Breast epithelium (tissue), 4 donors: ENCODE results near the gene TMEM43. TPM values are rescaled to one million over a fixed set of nuclear protein-coding genes. Genes with fewer than 3 reads are reported as not detected.

Source experiments
- DNase-seq, 2 donors: peaks; one replicate each; pipeline ENCODE4 v3.0.0-alpha.2; 2019; ENCODE audit warnings: low spot score in 2 of 2
- H3K27ac ChIP-seq, 2 donors: fragments of 200-600 bp; sonication (generic) in 1 of 2; one replicate each; pipeline ENCODE4 v1.5.1; 2016 to 2019; ENCODE audit warnings: mild to moderate bottlenecking in 1 of 2
- H3K27me3 ChIP-seq, 2 donors: fragments of 200-600 bp; sonication (generic) in 1 of 2; one replicate each; pipeline versions ENCODE4 v1.5.1 to v1.6.0; 2017 to 2019; ENCODE audit warnings: control low read depth in 1 of 2, mild to moderate bottlenecking in 1 of 2
- H3K36me3 ChIP-seq: fragments of 200-600 bp; one replicate; pipeline ENCODE4 v1.5.1; 2019
- H3K4me1 ChIP-seq, 2 donors: fragments of 200-600 bp; sonication (generic); one replicate each; pipeline ENCODE4 v1.5.1; 2016 to 2019; ENCODE audit warnings: control low read depth in 1 of 2
- H3K4me3 ChIP-seq, 3 donors: fragments of 200-600 bp; sonication (generic); 1 replicate in 2 of 3; 2 replicates in 1 of 3; pipeline ENCODE4 v1.5.1; 2016 to 2019; ENCODE audit warnings: mild to moderate bottlenecking in 3 of 3, moderate library complexity in 2 of 3
- H3K9me3 ChIP-seq, 2 donors: fragments of 200-600 bp; sonication (generic) in 1 of 2; one replicate each; pipeline ENCODE4 v1.5.1; 2016 to 2019; ENCODE audit warnings: control low read depth in 1 of 2
- POLR2A ChIP-seq: fragments of 450-650 bp; IDR thresholded peaks from one replicate; pipeline ENCODE4 v1.6.1; 2016; ENCODE audit warnings: antibody characterized with exemption, mild to moderate bottlenecking, moderate library complexity
- POLR2AphosphoS5 ChIP-seq, 3 donors: sonication (generic); formaldehyde crosslinking; IDR thresholded peaks; one replicate each; pipeline ENCODE4 v1.6.1; 2017; ENCODE audit warnings: antibody characterized with exemption in 3 of 3
- intact Hi-C: fragments of 100-400 bp; cut with DNase I; formaldehyde crosslinking; loops from one replicate; pipeline ENCODE4 v1.15.1; 2023; ENCODE audit warnings: low total_unique reads
- total RNA-seq, 3 donors: library from RNA; depleted of rRNA; stranded (reverse); fragments of >200 nt; gene quantifications; one replicate each; pipeline ENCODE4 v1.1.0, GENCODE V29; 2016
- TF ChIP-seq, protein P1 (sequence below), 3 donors: fragments of 450-650 bp; IDR thresholded peaks; one replicate each; pipeline ENCODE4 v1.5.1; 2016 to 2017; ENCODE audit warnings: antibody characterized with exemption in 3 of 3, mild to moderate bottlenecking in 3 of 3, moderate library complexity in 3 of 3

The TMEM43 gene
- total RNA-seq, 3 donors from 2014 or later: 90.5 to 170 (median 93.4) TPM

DNA sequence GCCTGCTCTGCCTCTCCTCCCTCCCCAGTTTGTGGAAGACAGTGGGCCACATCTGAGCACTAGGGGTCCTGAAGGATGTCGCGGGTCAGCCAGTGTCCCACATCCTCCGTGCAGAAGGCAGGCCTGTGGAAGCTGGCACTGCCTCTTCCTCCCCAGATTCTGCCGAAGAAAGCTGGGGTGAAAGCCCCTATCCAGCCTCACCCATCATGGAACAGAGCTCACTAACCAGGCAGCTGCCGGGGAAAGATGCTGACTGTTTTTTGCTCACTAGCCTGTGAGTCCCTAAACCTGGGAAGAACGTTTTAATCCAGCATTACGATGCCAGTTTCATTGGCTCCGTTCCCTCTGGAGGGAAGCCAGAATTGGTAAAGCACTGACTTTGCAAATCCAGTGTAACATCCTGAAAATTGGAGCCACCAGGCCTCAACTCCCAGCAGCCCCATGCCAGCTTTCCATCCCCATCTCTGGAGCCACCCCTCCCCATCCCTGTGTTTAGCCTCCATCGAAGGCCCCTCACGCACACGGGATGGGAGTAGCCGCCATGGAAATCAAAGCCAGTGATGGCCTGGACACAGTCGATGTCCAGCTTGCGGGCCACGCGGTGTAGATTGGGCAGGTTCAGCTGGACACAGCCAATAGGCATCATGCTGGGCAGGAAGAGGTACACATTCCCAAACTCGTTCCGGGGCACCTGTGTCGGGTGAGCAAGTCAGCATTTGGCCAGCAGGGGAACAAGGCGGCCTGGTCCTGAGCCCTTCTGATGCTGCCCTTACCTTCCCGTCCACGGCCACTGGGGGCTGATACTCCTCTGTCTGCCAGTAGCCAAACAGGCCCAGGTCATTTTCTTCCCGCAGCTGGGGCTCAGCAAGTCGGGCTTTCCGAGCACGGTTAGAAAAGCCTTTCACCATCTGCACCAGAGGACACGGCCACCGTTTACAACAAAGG lies 23.5 kb downstream of the TMEM43 start:
- Histone ChIP-seq H3K4me1 (peaks cover 15 to 16% of the 10 kb centered on the region in 2 donors), H3K27me3 (no peaks in the 10 kb centered on the region), H3K36me3 (no peaks in the 10 kb centered on the region), H3K9me3 (no peaks in the 10 kb centered on the region), H3K27ac (peak overlapping the region; percentile 36 to 42), H3K4me3 (no peak overlapping the region)
- intact Hi-C loops: no loop called here
- DNase-seq: no peak
- no peak for TF ChIP-seq POLR2AphosphoS5 (IDR thresholded peaks at IDR 0.05)

DNA sequence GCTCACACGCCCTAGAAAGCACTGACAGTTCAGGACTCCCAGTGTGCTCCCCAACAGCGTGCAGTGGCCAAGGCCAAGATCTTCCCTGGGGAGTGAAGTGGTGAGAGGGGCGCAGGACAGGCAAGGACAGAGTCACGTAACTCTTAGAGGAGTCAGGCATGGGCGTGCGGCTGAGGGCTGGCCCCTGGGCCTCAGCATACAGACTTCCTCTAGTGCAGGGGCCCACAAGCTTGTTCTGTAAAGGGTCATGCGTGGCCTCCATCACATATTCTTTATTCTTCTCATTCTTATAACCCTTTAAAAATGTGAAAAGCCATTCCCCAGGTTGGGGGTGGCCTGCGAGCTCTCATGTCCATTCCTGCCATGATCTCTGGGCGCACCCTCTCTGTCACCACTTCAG lies 25.2 kb downstream of the TMEM43 start:
- peak overlapping the region in 1 of 2 donors; percentile 11 for H3K27ac ChIP-seq

DNA sequence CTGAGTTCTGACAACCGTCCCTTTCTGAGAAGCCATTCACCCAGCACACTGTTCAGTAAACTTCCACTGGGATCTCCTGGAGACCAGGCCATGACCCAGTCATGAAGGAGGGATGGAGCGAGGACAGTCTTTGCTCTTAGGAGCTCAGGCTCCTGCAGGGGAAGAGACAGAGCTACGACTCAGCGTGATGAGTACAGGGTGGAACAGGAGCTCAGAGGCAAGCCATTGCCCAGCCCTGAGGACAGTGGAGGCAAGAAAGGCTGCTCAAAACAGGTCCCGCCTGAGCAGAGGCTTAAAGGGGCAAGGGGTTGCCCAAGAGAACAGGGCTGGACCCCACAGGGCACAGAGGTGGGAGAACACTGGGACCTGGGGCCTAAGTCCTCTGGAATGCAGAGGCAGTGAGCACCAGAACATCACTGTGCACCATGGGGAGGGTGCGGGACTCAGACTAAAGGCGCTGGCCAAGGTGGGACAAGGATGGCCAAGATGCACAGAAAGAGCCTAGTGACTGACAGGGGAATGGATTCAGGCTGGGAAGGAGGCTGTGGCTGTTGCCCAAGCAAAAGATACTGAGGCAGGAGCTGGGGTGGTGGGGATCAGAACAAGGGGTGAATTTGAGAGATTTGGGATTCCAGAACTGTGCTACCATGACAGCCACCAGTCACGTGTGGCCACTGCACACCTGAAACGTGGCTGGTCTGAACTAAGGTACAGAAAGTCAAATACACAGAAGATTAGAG lies 25.8 kb downstream of the TMEM43 start:
- Histone ChIP-seq H3K4me1 (peaks cover under 1 to 2% of the 10 kb centered on the region in 2 donors), H3K27me3 (no peaks in the 10 kb centered on the region), H3K36me3 (no peaks in the 10 kb centered on the region), H3K27ac (no peak overlapping the region), H3K9me3 (no peaks in the 10 kb centered on the region), H3K4me3 (no peak overlapping the region)
- DNase-seq: no peak
- intact Hi-C loops: no loop called here
- TF ChIP-seq POLR2A (no peak), POLR2AphosphoS5 (IDR thresholded peaks at IDR 0.05) (no peak)
- TF ChIP-seq, protein P1, sequence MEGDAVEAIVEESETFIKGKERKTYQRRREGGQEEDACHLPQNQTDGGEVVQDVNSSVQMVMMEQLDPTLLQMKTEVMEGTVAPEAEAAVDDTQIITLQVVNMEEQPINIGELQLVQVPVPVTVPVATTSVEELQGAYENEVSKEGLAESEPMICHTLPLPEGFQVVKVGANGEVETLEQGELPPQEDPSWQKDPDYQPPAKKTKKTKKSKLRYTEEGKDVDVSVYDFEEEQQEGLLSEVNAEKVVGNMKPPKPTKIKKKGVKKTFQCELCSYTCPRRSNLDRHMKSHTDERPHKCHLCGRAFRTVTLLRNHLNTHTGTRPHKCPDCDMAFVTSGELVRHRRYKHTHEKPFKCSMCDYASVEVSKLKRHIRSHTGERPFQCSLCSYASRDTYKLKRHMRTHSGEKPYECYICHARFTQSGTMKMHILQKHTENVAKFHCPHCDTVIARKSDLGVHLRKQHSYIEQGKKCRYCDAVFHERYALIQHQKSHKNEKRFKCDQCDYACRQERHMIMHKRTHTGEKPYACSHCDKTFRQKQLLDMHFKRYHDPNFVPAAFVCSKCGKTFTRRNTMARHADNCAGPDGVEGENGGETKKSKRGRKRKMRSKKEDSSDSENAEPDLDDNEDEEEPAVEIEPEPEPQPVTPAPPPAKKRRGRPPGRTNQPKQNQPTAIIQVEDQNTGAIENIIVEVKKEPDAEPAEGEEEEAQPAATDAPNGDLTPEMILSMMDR (IDR thresholded peaks at IDR 0.05): no peak

More for the DNA sequence above, 25.2 kb downstream of the TMEM43 start:
- DNase-seq: no peak
- H3K27me3 ChIP-seq: no peaks in the 10 kb centered on the region
- H3K36me3 ChIP-seq: no peaks in the 10 kb centered on the region
- no peaks in the 10 kb centered on the region for H3K9me3 ChIP-seq
- intact Hi-C loops: no loop called here
- TF ChIP-seq POLR2A (no peak), POLR2AphosphoS5 (IDR thresholded peaks at IDR 0.05) (no peak)
- TF ChIP-seq, protein P1 (IDR thresholded peaks at IDR 0.05): no peak
- H3K4me1 ChIP-seq: peaks cover 6 to 8% of the 10 kb centered on the region in 2 donors
- no peak overlapping the region for H3K4me3 ChIP-seq

DNA sequence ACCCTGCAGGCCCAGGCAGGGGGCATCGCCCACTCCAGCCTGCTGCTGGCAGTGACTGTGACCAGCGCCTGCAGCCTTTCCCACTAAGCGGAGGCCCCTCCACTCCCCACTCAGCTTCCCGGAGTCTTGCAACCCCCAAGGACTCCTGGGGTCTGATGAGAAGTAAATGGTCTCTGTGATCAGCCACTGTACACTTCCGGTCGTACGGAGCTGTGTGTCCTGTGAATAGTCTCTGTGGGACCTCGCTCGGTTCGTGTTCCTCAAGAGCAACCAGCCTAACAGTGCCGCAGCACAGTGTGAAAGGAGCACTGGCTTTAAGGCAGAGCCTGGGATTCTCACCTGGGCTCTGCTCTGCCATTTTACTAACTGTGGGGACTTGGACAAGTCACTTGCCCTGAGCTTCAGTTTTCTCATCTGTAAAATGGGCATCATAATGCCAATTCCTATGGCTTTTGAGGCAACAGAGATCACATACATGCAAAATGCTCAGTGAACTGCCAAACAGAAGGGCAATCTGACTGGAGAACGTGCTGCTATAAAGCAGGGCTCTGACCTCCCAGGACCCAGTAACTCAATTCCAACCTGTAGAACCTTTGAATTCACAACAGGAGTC lies 26.7 kb downstream of the TMEM43 start:
- DNase-seq: no peak
- no peak for TF ChIP-seq POLR2AphosphoS5 (IDR thresholded peaks at IDR 0.05)
- no peak for TF ChIP-seq POLR2A
- TF ChIP-seq, protein P1 (IDR thresholded peaks at IDR 0.05): no peak
- H3K27ac ChIP-seq: no peak overlapping the region
- no peaks in the 10 kb centered on the region for H3K4me1 ChIP-seq
- intact Hi-C loops: no loop called here
- H3K4me3 ChIP-seq: no peak overlapping the region
- H3K27me3 ChIP-seq: no peaks in the 10 kb centered on the region
- no peaks in the 10 kb centered on the region for H3K36me3 ChIP-seq
- no peaks in the 10 kb centered on the region for H3K9me3 ChIP-seq

DNA sequence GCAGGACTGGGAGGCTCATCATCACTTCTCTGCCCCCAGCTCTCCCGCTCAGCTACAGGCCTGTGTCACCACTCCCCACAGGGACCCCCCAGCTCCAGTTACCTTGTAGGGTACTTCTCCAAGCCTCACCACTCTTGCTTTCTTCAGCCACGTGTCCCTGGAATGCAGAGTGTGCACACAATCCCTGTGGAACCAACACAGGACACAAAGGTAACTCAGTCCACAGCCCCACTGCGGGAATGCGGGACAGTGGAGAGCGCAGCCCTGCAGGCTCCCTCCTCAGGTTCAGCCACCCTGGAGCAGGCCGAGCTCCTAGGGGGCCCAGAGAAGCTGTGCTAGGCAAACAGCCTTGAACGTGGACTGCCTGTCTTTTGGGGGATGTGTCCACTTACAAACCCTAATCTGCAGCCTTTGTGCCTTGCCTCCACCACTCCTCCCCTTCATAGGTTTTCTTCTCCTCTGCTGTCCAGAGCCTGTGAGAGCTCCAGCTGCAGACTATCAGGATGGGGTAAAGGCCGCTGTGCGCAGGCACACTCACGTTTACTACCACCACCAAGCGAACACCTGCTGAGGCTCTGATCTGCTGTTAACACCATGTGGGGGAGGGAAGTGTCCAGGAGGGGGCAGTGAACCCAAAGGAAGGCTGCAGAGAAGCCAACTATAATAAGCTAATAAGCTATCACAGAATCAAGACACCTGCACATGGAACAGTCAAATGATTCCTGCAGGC lies 27.5 kb downstream of the TMEM43 start:
- intact Hi-C loops: no loop called here
- Histone ChIP-seq H3K9me3 (no peaks in the 10 kb centered on the region), H3K36me3 (no peaks in the 10 kb centered on the region), H3K27ac (no peak overlapping the region), H3K27me3 (no peaks in the 10 kb centered on the region), H3K4me3 (no peak overlapping the region), H3K4me1 (no peaks in the 10 kb centered on the region)
- TF ChIP-seq, protein P1 (IDR thresholded peaks at IDR 0.05): no peak
- no peak for TF ChIP-seq POLR2A
- TF ChIP-seq POLR2AphosphoS5 (IDR thresholded peaks at IDR 0.05): no peak
- no peak for DNase-seq
